Lower leg skin (tissue), 4 donors: ENCODE data around the gene HOXC10. TPM values are rescaled to one million over a fixed set of nuclear protein-coding genes. Genes with fewer than 3 reads are reported as not detected.

Experiments
- DNase-seq, 2 donors: peaks; one replicate each; pipeline ENCODE4 v3.0.0-alpha.2; 2019; ENCODE audit warnings: low spot score in 2 of 2
- H3K4me3 ChIP-seq: fragments of 200-600 bp; sonication (generic); 2 replicates; pipeline ENCODE4 v1.5.1; 2017; ENCODE audit warnings: mild to moderate bottlenecking, low read depth; ENCODE audit not compliant: poor library complexity, severe bottlenecking
- CTCF ChIP-seq, 3 donors: fragments of 450-650 bp; IDR thresholded peaks; one replicate each; pipeline ENCODE4 v1.5.1; 2016; ENCODE audit warnings: antibody characterized with exemption in 3 of 3, mild to moderate bottlenecking in 3 of 3, moderate library complexity in 2 of 3
- POLR2A ChIP-seq, 2 donors: fragments of 450-650 bp; IDR thresholded peaks; one replicate each; pipeline ENCODE4 v1.6.1; 2016 to 2017; ENCODE audit warnings: antibody characterized with exemption in 2 of 2, mild to moderate bottlenecking in 1 of 2, moderate library complexity in 1 of 2
- WGBS, 2 donors: methylation state at CpG; one replicate each; pipeline ENCODE4 v1.1.5; 2018; 5-methylcytosine and 5-hydroxymethylcytosine counted together
- intact Hi-C: fragments of 100-400 bp; cut with DNase I; formaldehyde crosslinking; loops from one replicate; pipeline ENCODE4 v1.15.0; 2023; ENCODE audit warnings: low total_unique reads
- total RNA-seq, 4 donors: library from RNA; depleted of rRNA; stranded (reverse); fragments of >200 nt; gene quantifications; one replicate each; pipeline ENCODE4 v1.1.0, GENCODE V29; 2016

The HOXC10 gene
- total RNA-seq, 4 donors from 2014 or later: 14.2 to 35.9 (median 23.4) TPM

GRCh38 chr12:53990311-53991076 lies 5.5 kb downstream of the HOXC10 start:
- intact Hi-C loops: no loop called here
- TF ChIP-seq CTCF (IDR thresholded peaks at IDR 0.05) (no peak), POLR2A (IDR thresholded peaks at IDR 0.05) (no peak)
- WGBS, 2 donors: 31 to 42% methylated on average over 26 to 27 of the region's 27 CpGs
- no peak overlapping the region for H3K4me3 ChIP-seq
- no peak for DNase-seq

- DNase-seq: peak; percentile 79 to 92
- 12 to 25% methylated on average over 8 of the region's 8 CpGs for WGBS, 2 donors
- TF ChIP-seq POLR2A (IDR thresholded peaks at IDR 0.05) (no peak), CTCF (IDR thresholded peaks at IDR 0.05) (no peak)
- no peak overlapping the region for H3K4me3 ChIP-seq
- intact Hi-C loops: no loop called here
Measured at GRCh38 chr12:53991077-53991460, 6.1 kb downstream of the HOXC10 start.

GRCh38 chr12:53992377-53992889 lies 7.5 kb downstream of the HOXC10 start:
- intact Hi-C loops: no loop called here
- no peak for DNase-seq
- no peak overlapping the region for H3K4me3 ChIP-seq
- no peak for TF ChIP-seq CTCF (IDR thresholded peaks at IDR 0.05)
- no peak for TF ChIP-seq POLR2A (IDR thresholded peaks at IDR 0.05)
- 44 to 47% methylated on average over 7 of the region's 7 CpGs for WGBS, 2 donors

- intact Hi-C loops: no loop called here
- WGBS, 2 donors: 26 to 35% methylated on average over 18 of the region's 18 CpGs
- TF ChIP-seq CTCF (IDR thresholded peaks at IDR 0.05): no peak
- TF ChIP-seq POLR2A (IDR thresholded peaks at IDR 0.05): no peak
- DNase-seq: no peak
- no peak overlapping the region for H3K4me3 ChIP-seq
Measured at GRCh38 chr12:53993162-53994008, 8.4 kb downstream of the HOXC10 start.

- H3K4me3 ChIP-seq: no peak overlapping the region
- DNase-seq: no peak
- intact Hi-C loops: no loop called here
- TF ChIP-seq CTCF (IDR thresholded peaks at IDR 0.05): no peak
- no peak for TF ChIP-seq POLR2A (IDR thresholded peaks at IDR 0.05)
- 5 to 11% methylated on average over 12 to 19 of the region's 19 CpGs for WGBS, 2 donors
Measured at GRCh38 chr12:53994009-53994263, 9.0 kb downstream of the HOXC10 start.
